Measurements from ENCODE around the gene THAP11. TPM values are rescaled to one million over a fixed set of nuclear protein-coding genes. Genes with fewer than 3 reads are reported as not detected.
A peak's percentile ranks its signal among the peaks of the same experiment; 100 is the strongest.

THAP11 gene
- total and polyA plus RNA-seq, 12 donors = 6.0 to 41.3 (median 25.5) TPM

DNA sequence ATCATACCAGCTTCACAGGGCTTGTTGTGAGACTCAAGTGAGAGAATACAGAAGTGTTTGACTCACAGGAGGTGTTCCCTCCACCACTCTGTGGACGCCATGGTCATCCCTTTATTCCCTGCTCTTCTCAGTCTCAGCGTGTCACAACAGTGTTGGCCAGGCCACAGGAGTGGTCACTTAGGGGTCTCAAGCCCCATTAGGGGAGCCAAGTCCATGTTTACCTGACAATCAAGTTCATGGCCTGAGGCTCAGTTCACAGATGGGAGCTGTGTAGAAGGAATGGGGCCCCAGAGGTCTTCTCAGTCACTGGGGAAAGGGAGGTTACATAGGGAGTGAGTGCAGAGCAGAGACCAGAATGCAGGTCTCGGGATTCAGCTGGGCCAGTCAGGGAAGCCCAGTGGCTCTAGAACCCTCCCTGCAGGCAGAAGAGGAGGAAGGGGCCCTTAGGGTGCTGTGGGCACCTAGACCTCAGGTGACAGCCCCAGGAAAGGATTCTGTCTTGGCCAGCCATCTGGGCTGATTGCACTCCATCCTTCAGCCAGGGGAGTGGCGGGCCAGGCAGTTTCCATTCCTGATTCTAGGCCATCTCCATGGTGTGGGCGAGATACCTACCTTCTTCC is 14.9 kb downstream of the THAP11 start:
- WGBS, 2 donors = 93 to 95% methylated on average over 5 of the region's 5 CpGs
- no peak for DNase-seq

DNA sequence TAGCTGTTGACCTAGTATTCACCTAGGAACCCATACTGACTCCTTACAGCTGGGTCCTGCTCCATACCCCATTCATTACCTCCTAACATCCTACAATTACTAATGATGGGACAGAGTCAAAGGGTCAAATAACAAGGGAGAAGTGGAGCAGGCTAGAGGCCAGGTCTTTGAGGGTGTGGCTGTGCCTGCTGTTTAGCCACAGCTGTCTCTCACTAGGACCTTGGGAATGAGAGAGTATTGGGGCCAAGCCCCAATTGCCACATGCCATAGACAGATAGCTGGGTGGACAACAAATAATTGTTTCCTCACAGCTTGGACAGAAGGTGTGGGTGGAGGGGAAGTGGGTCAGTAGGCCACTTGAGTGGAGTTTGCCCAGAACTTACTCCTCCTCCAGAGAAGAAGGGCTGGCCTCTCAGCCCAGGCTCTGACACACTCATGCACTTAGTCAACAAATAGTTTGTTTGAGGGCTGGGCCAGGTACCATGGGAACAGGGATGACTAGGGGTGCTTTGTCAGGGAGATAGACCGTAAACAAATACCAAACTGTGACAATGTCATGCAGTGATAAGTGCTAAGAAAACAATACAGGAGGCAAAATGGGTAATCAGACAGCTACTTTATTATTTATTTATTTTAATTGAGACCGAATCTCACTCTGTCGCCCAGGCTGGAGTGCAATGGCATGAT is 15.6 kb downstream of the THAP11 start:
- peaks cover 0 to 25% (median 0%) of the 10 kb centered on the region in 9 donors for H3K36me3 ChIP-seq
- TF ChIP-seq, protein P1, sequence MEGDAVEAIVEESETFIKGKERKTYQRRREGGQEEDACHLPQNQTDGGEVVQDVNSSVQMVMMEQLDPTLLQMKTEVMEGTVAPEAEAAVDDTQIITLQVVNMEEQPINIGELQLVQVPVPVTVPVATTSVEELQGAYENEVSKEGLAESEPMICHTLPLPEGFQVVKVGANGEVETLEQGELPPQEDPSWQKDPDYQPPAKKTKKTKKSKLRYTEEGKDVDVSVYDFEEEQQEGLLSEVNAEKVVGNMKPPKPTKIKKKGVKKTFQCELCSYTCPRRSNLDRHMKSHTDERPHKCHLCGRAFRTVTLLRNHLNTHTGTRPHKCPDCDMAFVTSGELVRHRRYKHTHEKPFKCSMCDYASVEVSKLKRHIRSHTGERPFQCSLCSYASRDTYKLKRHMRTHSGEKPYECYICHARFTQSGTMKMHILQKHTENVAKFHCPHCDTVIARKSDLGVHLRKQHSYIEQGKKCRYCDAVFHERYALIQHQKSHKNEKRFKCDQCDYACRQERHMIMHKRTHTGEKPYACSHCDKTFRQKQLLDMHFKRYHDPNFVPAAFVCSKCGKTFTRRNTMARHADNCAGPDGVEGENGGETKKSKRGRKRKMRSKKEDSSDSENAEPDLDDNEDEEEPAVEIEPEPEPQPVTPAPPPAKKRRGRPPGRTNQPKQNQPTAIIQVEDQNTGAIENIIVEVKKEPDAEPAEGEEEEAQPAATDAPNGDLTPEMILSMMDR (IDR thresholded peaks at IDR 0.05) = no peak
- no peaks in the 10 kb centered on the region for H3K9me3 ChIP-seq
- H3K27ac ChIP-seq = peak overlapping the region; percentile 59 to 87 (median 81)
- H3K4me1 ChIP-seq = peaks cover 37 to 83% (median 68%) of the 10 kb centered on the region in 9 donors
- intact Hi-C loops (cut with DNase I) = no loop called here
- ATAC-seq = peak; percentile 75 to 96 (median 91)
- no peaks in the 10 kb centered on the region for H3K27me3 ChIP-seq
- 26 to 36% methylated on average over 3 of the region's 3 CpGs for WGBS, 2 donors
- peak; percentile 42 to 79 for DNase-seq
- no peak overlapping the region for H3K4me3 ChIP-seq

More for the DNA sequence above, 14.9 kb downstream of the THAP11 start:
- peaks cover 0 to 25% (median 0%) of the 10 kb centered on the region in 9 donors for H3K36me3 ChIP-seq
- TF ChIP-seq, protein P1 (IDR thresholded peaks at IDR 0.05) = no peak
- peak overlapping the region in 9 of 10 donors; percentile 1 to 87 (median 81) for H3K27ac ChIP-seq
- intact Hi-C loops (cut with DNase I) = no loop called here
- no peak overlapping the region for H3K4me3 ChIP-seq
- no peaks in the 10 kb centered on the region for H3K27me3 ChIP-seq
- no peaks in the 10 kb centered on the region for H3K9me3 ChIP-seq
- H3K4me1 ChIP-seq = peaks cover 31 to 82% (median 61%) of the 10 kb centered on the region in 9 donors
- no peak for ATAC-seq

DNA sequence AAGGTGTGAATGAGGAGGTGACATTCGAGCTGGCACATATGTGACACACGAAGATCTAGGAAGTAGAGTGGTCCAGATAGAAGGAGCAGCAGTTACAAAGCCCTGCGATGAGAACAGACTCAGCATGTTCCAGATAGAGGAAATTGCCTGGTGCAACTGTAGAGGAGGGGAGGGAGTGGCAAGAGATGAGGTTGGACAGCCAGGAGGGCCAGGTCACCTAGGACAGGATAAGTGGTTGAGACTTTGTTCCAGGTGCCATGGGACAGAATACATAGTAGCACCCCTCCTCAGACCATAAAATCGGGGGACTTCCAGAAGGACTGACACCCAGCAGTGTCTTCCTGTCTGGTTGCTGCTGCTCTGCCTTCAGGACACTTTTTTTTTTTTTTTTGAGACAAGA is 16.4 kb downstream of the THAP11 start:
- intact Hi-C loops (cut with DNase I) = no loop called here
- Histone ChIP-seq H3K9me3 (no peaks in the 10 kb centered on the region), H3K36me3 (peaks cover 0 to 25% (median 0%) of the 10 kb centered on the region in 9 donors), H3K27me3 (no peaks in the 10 kb centered on the region), H3K4me1 (peaks cover 43 to 91% (median 76%) of the 10 kb centered on the region in 9 donors), H3K4me3 (no peak overlapping the region), H3K27ac (peak overlapping the region; percentile 59 to 87 (median 81))
- ATAC-seq (peak in 4 of 8 donors; percentile 14 to 68 (median 20)), DNase-seq (no peak)
- TF ChIP-seq, protein P1 (IDR thresholded peaks at IDR 0.05) = no peak
- WGBS, 2 donors = 51 to 57% methylated on average over 4 of the region's 4 CpGs

DNA sequence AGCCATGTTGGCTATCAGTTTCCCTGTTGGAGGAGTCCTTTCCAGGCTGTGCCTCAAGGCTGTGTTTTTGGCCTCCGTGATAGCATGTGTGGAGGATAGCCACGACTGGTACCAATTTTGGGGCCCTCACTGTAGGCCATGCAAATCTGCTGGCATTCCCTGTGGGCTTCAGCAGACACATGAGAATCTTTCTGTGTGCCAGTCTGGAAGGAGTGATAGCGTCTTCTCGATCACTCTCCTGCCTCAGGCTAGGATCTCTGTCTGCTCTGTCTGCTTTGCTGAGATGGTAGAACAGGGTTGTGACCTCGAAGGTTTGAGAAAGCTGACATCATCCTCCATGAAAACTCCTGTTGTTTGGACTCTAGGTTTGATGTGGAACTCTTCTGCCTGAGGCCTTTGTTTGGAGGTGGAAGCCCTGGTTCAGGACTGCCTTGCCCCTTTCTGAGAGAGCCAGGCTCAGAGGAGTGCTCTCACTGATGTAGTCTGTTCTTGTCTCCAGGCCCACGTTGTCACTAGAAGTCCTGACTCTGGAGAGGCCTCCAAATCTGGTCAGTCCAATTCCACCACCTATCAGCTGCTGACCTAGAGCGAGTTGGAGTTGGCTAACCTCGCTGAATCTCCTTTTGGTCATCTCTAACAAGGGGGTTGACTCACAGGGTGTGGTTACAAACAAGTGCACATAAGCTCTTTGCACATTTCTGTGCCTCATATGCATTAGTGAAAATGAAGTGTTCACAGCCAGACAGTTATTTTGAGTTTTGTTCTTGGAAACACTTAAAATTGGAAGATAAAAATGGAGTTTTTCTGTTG is 18.7 kb downstream of the THAP11 start:
- H3K36me3 ChIP-seq = peaks cover 0 to 29% (median under 1%) of the 10 kb centered on the region in 9 donors
- ATAC-seq (no peak), DNase-seq (no peak)
- peak overlapping the region in 9 of 10 donors; percentile 37 to 93 (median 90) for H3K27ac ChIP-seq
- H3K4me1 ChIP-seq = peaks cover 45 to 90% (median 80%) of the 10 kb centered on the region in 9 donors
- 70 to 78% methylated on average over 8 of the region's 8 CpGs for WGBS, 2 donors
- intact Hi-C loops (cut with DNase I) = no loop called here
- no peaks in the 10 kb centered on the region for H3K27me3 ChIP-seq
- TF ChIP-seq, protein P1 (IDR thresholded peaks at IDR 0.05) = no peak
- no peak overlapping the region for H3K4me3 ChIP-seq
- no peaks in the 10 kb centered on the region for H3K9me3 ChIP-seq

Data from heart right ventricle (tissue), 16 donors.